MM.1S (cell line): ENCODE data around the gene COX10.
"Not testable (repeated sequence)": the region's sequence is repeated elsewhere in the genome, so short reads cannot be mapped to it uniquely, and the experiment has no call there.

Source experiments
- CTCF ChIP-seq: fragments of 300-600 bp; sonication (generic); IDR thresholded peaks from 2 replicates; pipeline ENCODE4 v1.5.1; 2016; ENCODE audit warnings: antibody characterized with exemption, low read length, mixed read lengths
- EZH2phosphoT487 ChIP-seq: fragments of 300-600 bp; sonication (generic); IDR thresholded peaks from 2 replicates; pipeline ENCODE4 v1.6.1; 2018; ENCODE audit warnings: antibody characterized with exemption, low read length

- TF ChIP-seq EZH2phosphoT487, CTCF: not testable (repeated sequence)
Observed at GRCh38 chr17:14184536-14184935, 115.2 kb downstream of the COX10 start.
